IPS-18c (cell line): ENCODE results near the gene KIAA1328.
A peak's percentile ranks its signal among the peaks of the same experiment; 100 is the strongest.

Experiments
- H3K4me3 ChIP-seq: 2 replicates; pipeline ENCODE4 v1.7.0; 2013; ENCODE audit warnings: low read depth, mild to moderate bottlenecking, low read length, moderate library complexity; ENCODE audit not compliant: insufficient read depth
- H3K9me3 ChIP-seq: one replicate; pipeline ENCODE4 v1.6.1; 2013; ENCODE audit warnings: mild to moderate bottlenecking, low read length, moderate library complexity; ENCODE audit not compliant: control insufficient read depth, insufficient read depth

Gene KIAA1328

GRCh38 chr18:37199741-37200140 is 370.8 kb downstream of the KIAA1328 start:
- Histone ChIP-seq H3K4me3 (no peak overlapping the region), H3K9me3 (no peaks in the 10 kb centered on the region)

DNA sequence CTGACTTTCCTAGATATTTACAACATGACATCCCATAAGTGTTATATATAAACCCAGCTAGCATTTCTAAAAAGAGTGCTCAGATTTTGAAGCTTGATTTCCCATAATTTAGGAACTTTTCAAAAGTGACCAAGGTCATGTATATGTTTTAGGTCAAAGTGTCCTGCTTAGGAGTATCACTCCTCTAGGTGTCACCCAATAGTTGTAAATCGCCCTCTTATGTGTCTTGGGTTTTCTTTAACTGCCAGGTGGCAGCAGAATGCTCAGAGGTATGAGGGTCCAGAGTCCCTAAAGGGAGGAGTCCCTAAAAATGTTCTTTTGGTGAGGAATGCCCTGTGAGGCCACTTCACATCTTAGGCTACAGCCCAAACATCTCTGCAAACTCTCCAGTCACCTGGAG is 378.4 kb downstream of the KIAA1328 start:
- Histone ChIP-seq H3K4me3 (no peak overlapping the region), H3K9me3 (no peaks in the 10 kb centered on the region)

- Histone ChIP-seq H3K9me3 (peaks cover 2% of the 10 kb centered on the region), H3K4me3 (no peak overlapping the region)
Observed at GRCh38 chr18:37210781-37211180, 381.9 kb downstream of the KIAA1328 start.

- no peak overlapping the region for H3K4me3 ChIP-seq
- peaks cover 2% of the 10 kb centered on the region for H3K9me3 ChIP-seq
Observed at GRCh38 chr18:37218022-37218590, 389.2 kb downstream of the KIAA1328 start.

DNA sequence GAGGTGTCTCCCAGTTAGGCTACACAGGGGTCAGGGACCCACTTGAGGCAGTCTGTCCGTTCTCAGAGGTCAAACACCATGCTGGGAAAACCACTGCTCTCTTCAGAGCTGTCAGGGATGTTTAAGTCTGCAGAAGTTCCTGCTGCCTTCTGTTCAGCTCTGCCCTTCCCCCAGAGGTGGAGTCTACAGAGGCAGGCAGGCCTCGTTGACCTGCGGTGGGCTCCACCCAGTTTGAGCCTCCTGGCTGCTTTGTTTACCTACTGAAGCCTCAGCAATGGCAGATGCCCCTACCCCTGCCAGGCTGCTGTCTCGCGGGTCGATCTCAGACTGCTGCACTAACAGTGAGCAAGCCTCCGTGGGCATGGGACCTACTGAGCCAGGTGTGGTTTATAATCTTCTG is 390.3 kb downstream of the KIAA1328 start:
- Histone ChIP-seq H3K9me3 (peaks cover 2% of the 10 kb centered on the region), H3K4me3 (no peak overlapping the region)

DNA sequence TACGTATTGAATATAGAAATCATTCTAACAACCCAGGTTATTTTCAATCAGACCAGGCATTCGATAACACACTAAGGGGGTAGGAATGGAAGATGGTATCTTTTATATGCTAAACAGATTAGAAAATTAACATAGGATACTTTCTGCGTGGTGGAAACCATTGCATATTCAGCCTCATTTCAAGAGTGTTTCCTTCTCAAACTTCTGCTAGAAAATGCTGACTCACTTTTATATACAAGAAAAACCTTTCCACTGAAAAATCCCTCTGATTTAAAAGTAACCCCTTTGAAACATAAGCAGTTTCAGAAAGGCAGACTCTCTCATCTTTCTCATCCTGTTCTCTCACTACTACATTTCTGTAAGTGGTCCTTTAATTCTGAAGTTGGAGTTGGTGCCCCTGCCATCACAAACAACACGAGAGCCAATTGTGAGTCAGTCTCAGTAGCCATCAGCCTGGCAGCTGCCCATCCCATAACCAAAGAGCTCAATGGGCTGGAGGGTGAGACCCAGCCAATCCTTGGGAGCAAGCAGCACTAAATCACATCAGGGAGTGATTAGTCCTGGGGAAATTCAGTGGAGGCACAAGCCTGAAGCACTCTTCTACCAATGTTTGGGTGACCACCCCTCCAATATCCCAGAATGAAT is 393.5 kb downstream of the KIAA1328 start:
- no peak overlapping the region for H3K4me3 ChIP-seq
- no peaks in the 10 kb centered on the region for H3K9me3 ChIP-seq

DNA sequence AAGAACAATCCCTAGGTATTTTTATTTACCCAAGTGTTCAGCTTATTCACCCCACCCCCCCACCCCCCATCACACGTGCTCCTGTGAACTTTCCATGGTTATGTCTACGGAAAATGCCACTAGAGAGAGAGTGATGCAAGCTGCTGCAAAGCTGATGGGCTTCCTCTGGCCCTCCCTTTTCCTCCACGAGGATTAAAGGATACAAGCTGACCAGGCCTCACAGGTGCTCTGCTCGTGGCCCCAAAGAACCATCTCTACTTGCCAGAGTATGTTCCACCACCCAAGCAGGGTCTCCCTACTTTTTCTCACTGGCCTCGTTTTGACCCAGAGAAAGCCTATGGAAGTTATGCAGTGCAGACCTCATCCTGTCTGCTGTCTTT is 394.1 kb downstream of the KIAA1328 start:
- Histone ChIP-seq H3K9me3 (no peaks in the 10 kb centered on the region), H3K4me3 (no peak overlapping the region)

DNA sequence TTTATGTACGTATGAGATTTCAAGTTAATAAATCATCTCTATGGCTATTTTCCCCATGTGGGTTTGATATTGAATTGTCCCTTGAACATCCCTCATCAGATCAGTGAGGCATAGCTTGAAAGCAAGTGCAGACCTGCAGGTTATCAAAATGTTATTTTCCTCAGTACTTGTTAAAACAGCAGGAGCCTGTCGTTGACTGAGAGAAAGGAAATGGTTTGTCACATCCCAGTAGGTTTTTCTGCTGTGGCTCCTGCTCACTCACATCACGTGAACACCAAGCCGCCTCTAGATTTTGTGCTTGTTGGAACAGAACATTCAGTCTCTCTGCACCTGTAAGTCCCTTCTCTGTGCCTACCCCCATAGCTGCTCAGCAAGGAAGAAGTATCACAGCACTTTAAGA is 396.4 kb downstream of the KIAA1328 start:
- H3K9me3 ChIP-seq: no peaks in the 10 kb centered on the region

GRCh38 chr18:37230768-37231167 is 401.8 kb downstream of the KIAA1328 start:
- Histone ChIP-seq H3K4me3 (no peak overlapping the region), H3K9me3 (no peaks in the 10 kb centered on the region)

More for the DNA sequence above, 396.4 kb downstream of the KIAA1328 start:
- H3K4me3 ChIP-seq: no peak overlapping the region

GRCh38 chr18:37231251-37231650 is 402.3 kb downstream of the KIAA1328 start:
- no peaks in the 10 kb centered on the region for H3K9me3 ChIP-seq
- no peak overlapping the region for H3K4me3 ChIP-seq

DNA sequence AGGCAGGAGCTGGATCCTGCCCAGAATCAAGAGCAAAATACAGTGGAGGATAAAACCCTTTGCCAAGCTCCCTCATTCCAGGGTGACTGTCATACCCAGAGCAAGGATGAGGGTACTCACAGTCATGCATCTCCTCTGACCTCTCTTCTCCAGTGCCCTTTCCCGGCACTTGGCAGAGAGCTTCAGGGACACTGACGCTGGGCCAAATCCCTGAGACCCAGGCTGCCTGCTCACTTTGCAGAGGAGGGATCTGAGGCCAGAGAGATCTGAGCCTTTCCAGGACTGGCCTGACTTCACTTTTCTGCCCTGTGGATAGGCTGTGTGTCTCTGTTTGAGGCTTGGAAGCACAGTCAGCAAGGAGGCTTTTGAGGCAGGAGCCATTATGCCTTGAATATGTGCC is 406.7 kb downstream of the KIAA1328 start:
- Histone ChIP-seq H3K4me3 (no peak overlapping the region), H3K9me3 (no peaks in the 10 kb centered on the region)

- Histone ChIP-seq H3K4me3 (no peak overlapping the region), H3K9me3 (no peaks in the 10 kb centered on the region)
Observed at GRCh38 chr18:37238282-37239108, 409.6 kb downstream of the KIAA1328 start.

GRCh38 chr18:37242091-37242490 is 413.2 kb downstream of the KIAA1328 start:
- no peaks in the 10 kb centered on the region for H3K9me3 ChIP-seq
- no peak overlapping the region for H3K4me3 ChIP-seq

DNA sequence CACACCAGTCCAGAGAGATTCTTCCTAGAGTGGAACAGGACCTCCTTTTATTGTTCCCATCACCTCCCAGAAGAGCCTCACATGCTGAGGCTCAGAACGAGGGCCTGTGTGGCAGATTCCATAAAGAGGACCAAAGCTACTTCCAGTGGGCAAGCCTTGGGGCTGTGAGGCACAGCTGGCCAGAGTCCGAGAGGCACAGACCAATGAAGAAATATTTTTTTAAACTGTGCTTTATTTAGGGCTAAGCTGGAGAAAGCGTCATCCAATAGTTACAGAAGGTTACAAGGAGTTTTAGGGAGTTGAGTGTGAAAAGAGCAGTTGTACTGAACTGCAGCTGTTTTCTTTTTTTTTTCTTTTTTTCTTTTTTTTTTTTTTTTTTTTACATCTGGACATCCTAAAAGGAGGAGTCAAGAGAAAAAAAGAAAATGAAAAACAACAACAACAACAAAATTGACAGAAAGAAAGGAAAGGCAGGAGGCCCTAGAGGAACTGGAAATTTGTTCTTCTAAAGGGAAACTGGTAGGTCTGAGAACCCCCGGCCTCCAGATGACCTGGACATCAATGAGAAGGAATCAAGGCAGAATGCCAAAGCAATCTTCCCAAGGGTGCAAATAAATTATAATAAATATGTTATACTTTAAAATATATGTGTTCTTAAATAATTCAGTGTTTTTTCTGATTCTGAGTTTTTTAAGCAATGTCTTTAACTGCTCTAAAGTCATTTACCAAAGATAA is 414.1 kb downstream of the KIAA1328 start:
- no peak overlapping the region for H3K4me3 ChIP-seq

DNA sequence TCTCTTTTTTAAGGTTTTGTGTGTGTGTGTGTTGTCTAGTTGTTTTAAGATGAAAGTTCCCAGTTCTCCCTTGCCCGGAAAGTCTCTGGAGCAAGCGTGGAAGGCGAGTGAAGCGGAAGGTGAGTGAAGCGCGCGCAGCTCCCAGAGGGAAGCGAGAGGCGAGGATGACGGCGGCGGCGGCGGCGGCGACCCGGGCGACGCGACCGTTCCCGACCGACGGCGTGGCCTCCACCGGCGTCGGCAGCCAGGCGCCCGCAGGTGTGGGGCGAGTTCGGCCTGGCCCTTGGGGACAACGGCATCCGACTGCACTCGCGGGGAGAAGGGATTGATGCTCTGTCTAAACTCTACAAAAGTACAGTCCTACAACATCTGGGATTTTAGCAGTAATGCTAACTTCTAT is 414.8 kb downstream of the KIAA1328 start:
- peak overlapping the region; percentile 20; the same call in 1 of the 2 replicates for H3K4me3 ChIP-seq
- H3K9me3 ChIP-seq: no peaks in the 10 kb centered on the region

More for the DNA sequence above, 414.1 kb downstream of the KIAA1328 start:
- no peaks in the 10 kb centered on the region for H3K9me3 ChIP-seq

- Histone ChIP-seq H3K4me3 (no peak overlapping the region), H3K9me3 (no peaks in the 10 kb centered on the region)
Observed at GRCh38 chr18:37244618-37245017, 415.7 kb downstream of the KIAA1328 start.

DNA sequence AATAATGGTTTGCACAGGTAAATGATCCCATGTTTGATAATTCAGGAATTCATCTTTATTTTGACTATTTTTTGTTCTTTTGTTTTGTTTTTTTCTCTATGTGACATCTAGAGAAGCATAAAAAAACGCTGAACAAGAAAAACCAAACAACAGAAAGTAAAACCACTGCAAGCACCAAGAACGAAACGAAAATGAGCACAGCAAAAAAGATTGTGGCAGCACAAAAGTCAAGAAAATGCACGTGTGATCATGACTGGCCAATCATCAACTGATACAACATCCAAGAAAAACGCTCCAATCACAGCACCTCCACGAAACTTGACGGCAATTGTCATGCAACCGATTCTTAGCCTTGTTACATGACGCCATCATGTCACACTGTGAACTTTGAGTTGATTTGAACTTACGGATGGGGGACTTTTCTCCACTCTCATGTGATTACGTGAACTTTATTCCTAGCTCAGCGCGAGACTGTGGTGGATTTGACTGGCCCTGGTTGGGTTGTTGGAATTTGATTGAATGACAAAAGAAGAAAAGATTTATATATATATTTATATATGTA is 417.9 kb downstream of the KIAA1328 start:
- Histone ChIP-seq H3K4me3 (no peak overlapping the region), H3K9me3 (no peaks in the 10 kb centered on the region)
